ENCODE data around the gene FAM47E. TPM values are rescaled to one million over a fixed set of nuclear protein-coding genes. Genes with fewer than 3 reads are reported as not detected.
A peak's percentile ranks its signal among the peaks of the same experiment; 100 is the strongest.

FAM47E gene
- total and polyA plus RNA-seq, 2 of the 13 experiments (the other 11 are each of a cell fraction or from before 2014, with no cell fraction given), result 0.33 to 0.66 TPM

DNA sequence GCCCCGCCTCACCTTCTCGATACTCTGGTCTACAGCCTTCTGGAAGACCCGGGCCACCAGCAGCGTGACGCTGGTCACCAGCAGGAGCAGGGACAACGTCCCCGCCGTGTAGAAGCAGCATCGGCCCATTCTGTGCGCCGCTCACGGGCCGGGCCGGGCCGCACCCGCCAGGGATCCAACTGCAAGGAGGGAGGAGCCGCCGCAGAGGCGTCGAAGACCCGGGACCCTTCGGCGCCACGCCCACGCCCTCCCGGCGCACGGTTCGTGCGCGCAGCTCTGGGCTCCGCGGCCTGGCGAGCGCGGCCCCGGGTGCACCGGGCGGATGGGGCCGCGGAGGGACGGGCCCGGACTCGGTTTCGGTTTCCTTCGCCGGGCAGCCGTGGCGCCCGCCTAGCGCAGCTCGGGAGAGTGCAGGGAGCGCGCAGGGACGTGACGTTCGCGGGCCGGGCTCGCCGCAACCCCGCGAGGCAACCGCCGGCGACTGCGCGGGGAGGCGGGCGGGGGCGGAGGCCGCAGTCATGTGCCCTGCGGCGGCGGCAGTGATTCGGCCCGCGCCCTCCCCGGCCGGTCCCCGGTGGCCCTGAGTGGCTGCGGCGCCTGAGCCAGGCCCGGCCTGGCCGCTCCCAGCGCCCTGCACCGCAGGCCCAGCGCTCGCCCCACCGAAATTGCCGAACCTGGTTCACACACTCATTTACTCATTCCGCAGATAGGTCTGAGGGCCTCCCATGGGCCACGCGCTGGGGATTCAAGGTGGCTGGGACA is 37.9 kb upstream of the FAM47E start, which contains the start of gene SCARB2 (continued):
- TF ChIP-seq, protein P1, sequence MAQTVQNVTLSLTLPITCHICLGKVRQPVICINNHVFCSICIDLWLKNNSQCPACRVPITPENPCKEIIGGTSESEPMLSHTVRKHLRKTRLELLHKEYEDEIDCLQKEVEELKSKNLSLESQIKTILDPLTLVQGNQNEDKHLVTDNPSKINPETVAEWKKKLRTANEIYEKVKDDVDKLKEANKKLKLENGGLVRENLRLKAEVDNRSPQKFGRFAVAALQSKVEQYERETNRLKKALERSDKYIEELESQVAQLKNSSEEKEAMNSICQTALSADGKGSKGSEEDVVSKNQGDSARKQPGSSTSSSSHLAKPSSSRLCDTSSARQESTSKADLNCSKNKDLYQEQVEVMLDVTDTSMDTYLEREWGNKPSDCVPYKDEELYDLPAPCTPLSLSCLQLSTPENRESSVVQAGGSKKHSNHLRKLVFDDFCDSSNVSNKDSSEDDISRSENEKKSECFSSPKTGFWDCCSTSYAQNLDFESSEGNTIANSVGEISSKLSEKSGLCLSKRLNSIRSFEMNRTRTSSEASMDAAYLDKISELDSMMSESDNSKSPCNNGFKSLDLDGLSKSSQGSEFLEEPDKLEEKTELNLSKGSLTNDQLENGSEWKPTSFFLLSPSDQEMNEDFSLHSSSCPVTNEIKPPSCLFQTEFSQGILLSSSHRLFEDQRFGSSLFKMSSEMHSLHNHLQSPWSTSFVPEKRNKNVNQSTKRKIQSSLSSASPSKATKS (CRISPR knock-in tag; IDR thresholded peaks at IDR 0.05), result no peak; the same call in 1 of the 2 replicates
- TF ChIP-seq WIZ (CRISPR knock-in tag; IDR thresholded peaks at IDR 0.05) (no peak), NONO (IDR thresholded peaks at IDR 0.05) (no peak), NONO (CRISPR knock-in tag; conservative IDR thresholded peaks at IDR 0.05) (peak; percentile 55), ZNF614 (CRISPR knock-in tag; IDR thresholded peaks at IDR 0.05; ENCODE audit: borderline replicate concordance) (no peak; the same call in 1 of the 2 replicates), KDM4B (CRISPR knock-in tag; IDR thresholded peaks at IDR 0.05) (0 out of 2 replicates have a peak, but pooled peaks have one; percentile 5), GFI1 (CRISPR knock-in tag; IDR thresholded peaks at IDR 0.05; ENCODE audit: borderline replicate concordance) (peak; percentile 45; the same call in 1 of the 2 replicates), SOX6 (IDR thresholded peaks at IDR 0.05) (no peak), SOX6 (CRISPR knock-in tag; IDR thresholded peaks at IDR 0.05) (no peak), U2AF1 (optimal IDR thresholded peaks at IDR 0.05; ENCODE audit: low read depth, low read length) (no peak), NBN (conservative IDR thresholded peaks at IDR 0.05) (no peak), DPF2 (CRISPR knock-in tag; IDR thresholded peaks at IDR 0.05; ENCODE audit: borderline replicate concordance, low read depth) (no peak), PLRG1 (conservative IDR thresholded peaks at IDR 0.05) (no peak), NFIB (CRISPR knock-in tag; IDR thresholded peaks at IDR 0.05; ENCODE audit: borderline replicate concordance) (no peak), ZNF747 (CRISPR knock-in tag; IDR thresholded peaks at IDR 0.05; ENCODE audit: borderline replicate concordance) (no peak)
- TF ChIP-seq, protein P2, sequence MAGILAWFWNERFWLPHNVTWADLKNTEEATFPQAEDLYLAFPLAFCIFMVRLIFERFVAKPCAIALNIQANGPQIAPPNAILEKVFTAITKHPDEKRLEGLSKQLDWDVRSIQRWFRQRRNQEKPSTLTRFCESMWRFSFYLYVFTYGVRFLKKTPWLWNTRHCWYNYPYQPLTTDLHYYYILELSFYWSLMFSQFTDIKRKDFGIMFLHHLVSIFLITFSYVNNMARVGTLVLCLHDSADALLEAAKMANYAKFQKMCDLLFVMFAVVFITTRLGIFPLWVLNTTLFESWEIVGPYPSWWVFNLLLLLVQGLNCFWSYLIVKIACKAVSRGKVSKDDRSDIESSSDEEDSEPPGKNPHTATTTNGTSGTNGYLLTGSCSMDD (CRISPR knock-in tag; IDR thresholded peaks at IDR 0.05), result no peak
- TF ChIP-seq, protein P3, sequence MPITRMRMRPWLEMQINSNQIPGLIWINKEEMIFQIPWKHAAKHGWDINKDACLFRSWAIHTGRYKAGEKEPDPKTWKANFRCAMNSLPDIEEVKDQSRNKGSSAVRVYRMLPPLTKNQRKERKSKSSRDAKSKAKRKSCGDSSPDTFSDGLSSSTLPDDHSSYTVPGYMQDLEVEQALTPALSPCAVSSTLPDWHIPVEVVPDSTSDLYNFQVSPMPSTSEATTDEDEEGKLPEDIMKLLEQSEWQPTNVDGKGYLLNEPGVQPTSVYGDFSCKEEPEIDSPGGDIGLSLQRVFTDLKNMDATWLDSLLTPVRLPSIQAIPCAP (CRISPR knock-in tag; IDR thresholded peaks at IDR 0.05; ENCODE audit: low read depth), result peak; percentile 79; the same call in 1 of the 2 replicates
- TF ChIP-seq, protein P4, sequence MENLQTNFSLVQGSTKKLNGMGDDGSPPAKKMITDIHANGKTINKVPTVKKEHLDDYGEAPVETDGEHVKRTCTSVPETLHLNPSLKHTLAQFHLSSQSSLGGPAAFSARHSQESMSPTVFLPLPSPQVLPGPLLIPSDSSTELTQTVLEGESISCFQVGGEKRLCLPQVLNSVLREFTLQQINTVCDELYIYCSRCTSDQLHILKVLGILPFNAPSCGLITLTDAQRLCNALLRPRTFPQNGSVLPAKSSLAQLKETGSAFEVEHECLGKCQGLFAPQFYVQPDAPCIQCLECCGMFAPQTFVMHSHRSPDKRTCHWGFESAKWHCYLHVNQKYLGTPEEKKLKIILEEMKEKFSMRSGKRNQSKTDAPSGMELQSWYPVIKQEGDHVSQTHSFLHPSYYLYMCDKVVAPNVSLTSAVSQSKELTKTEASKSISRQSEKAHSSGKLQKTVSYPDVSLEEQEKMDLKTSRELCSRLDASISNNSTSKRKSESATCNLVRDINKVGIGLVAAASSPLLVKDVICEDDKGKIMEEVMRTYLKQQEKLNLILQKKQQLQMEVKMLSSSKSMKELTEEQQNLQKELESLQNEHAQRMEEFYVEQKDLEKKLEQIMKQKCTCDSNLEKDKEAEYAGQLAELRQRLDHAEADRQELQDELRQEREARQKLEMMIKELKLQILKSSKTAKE (CRISPR knock-in tag; IDR thresholded peaks at IDR 0.05; ENCODE audit: borderline replicate concordance), result 0 out of 2 replicates have a peak, but pooled peaks have one; percentile 19
- TF ChIP-seq, protein P5, sequence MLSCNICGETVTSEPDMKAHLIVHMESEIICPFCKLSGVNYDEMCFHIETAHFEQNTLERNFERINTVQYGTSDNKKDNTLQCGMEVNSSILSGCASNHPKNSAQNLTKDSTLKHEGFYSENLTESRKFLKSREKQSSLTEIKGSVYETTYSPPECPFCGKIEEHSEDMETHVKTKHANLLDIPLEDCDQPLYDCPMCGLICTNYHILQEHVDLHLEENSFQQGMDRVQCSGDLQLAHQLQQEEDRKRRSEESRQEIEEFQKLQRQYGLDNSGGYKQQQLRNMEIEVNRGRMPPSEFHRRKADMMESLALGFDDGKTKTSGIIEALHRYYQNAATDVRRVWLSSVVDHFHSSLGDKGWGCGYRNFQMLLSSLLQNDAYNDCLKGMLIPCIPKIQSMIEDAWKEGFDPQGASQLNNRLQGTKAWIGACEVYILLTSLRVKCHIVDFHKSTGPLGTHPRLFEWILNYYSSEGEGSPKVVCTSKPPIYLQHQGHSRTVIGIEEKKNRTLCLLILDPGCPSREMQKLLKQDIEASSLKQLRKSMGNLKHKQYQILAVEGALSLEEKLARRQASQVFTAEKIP (CRISPR knock-in tag; IDR thresholded peaks at IDR 0.05; ENCODE audit: borderline replicate concordance), result no peak
- TF ChIP-seq, protein P6, sequence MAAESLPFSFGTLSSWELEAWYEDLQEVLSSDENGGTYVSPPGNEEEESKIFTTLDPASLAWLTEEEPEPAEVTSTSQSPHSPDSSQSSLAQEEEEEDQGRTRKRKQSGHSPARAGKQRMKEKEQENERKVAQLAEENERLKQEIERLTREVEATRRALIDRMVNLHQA (CRISPR knock-in tag; IDR thresholded peaks at IDR 0.05), result no peak
